HL-60 (cell line): ENCODE results near the gene NFE2.

ENCODE experiments used
- GABPA ChIP-seq: IDR thresholded peaks from 2 replicates; pipeline ENCODE4 v1.6.1; 2012; ENCODE audit warnings: low read depth
- POLR2AphosphoS5 ChIP-seq: IDR thresholded peaks from 2 replicates; pipeline ENCODE4 v1.6.1; 2012; ENCODE audit warnings: low read depth
- TF ChIP-seq, protein P1 (sequence below): IDR thresholded peaks from one replicate; pipeline ENCODE4 v1.5.1; 2011; ENCODE audit warnings: low read length, control low read depth, inconsistent platforms; ENCODE audit not compliant: insufficient read depth
- TF ChIP-seq, protein P2 (sequence below): IDR thresholded peaks from 2 replicates; pipeline ENCODE4 v1.6.1; 2012; ENCODE audit warnings: low read depth; ENCODE audit not compliant: insufficient replicate concordance

- TF ChIP-seq, protein P1, sequence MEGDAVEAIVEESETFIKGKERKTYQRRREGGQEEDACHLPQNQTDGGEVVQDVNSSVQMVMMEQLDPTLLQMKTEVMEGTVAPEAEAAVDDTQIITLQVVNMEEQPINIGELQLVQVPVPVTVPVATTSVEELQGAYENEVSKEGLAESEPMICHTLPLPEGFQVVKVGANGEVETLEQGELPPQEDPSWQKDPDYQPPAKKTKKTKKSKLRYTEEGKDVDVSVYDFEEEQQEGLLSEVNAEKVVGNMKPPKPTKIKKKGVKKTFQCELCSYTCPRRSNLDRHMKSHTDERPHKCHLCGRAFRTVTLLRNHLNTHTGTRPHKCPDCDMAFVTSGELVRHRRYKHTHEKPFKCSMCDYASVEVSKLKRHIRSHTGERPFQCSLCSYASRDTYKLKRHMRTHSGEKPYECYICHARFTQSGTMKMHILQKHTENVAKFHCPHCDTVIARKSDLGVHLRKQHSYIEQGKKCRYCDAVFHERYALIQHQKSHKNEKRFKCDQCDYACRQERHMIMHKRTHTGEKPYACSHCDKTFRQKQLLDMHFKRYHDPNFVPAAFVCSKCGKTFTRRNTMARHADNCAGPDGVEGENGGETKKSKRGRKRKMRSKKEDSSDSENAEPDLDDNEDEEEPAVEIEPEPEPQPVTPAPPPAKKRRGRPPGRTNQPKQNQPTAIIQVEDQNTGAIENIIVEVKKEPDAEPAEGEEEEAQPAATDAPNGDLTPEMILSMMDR = no peak
- TF ChIP-seq POLR2AphosphoS5 (no peak), GABPA (no peak)
- TF ChIP-seq, protein P2, sequence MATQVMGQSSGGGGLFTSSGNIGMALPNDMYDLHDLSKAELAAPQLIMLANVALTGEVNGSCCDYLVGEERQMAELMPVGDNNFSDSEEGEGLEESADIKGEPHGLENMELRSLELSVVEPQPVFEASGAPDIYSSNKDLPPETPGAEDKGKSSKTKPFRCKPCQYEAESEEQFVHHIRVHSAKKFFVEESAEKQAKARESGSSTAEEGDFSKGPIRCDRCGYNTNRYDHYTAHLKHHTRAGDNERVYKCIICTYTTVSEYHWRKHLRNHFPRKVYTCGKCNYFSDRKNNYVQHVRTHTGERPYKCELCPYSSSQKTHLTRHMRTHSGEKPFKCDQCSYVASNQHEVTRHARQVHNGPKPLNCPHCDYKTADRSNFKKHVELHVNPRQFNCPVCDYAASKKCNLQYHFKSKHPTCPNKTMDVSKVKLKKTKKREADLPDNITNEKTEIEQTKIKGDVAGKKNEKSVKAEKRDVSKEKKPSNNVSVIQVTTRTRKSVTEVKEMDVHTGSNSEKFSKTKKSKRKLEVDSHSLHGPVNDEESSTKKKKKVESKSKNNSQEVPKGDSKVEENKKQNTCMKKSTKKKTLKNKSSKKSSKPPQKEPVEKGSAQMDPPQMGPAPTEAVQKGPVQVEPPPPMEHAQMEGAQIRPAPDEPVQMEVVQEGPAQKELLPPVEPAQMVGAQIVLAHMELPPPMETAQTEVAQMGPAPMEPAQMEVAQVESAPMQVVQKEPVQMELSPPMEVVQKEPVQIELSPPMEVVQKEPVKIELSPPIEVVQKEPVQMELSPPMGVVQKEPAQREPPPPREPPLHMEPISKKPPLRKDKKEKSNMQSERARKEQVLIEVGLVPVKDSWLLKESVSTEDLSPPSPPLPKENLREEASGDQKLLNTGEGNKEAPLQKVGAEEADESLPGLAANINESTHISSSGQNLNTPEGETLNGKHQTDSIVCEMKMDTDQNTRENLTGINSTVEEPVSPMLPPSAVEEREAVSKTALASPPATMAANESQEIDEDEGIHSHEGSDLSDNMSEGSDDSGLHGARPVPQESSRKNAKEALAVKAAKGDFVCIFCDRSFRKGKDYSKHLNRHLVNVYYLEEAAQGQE = no peak
Observed at GRCh38 chr12:54349679-54350078, 48.9 kb upstream of the NFE2 start.
